HG03045 (cell line): ENCODE results near the gene MBD5.

ENCODE experiments used
- ATAC-seq: cut with Tn5 transposase; IDR thresholded peaks from one replicate; pipeline ENCODE4 v1.9.1; 2021; ENCODE audit warnings: mild to moderate bottlenecking, moderate library complexity; ENCODE audit not compliant: unreplicated experiment

MBD5 gene

DNA sequence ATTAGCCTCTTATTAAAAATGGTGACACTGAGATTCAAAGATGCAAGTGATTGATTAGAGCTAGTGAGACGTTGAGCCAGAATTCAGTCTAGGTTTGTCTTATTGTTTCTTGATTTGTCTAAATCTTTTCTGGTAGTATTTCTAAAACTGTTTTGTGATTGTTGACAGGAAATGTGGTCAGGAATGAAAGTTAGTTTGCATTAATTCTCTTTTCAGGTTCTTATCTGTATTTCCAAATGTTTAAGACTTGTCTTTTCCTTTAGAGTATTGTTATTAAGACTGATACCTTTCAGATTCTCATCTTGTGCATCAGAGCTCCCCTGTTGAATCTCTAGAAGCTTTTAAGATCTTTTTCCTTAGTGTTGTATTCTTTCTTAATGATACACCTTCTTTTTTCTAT is 89.3 kb downstream of the MBD5 start:
- ATAC-seq: no peak

DNA sequence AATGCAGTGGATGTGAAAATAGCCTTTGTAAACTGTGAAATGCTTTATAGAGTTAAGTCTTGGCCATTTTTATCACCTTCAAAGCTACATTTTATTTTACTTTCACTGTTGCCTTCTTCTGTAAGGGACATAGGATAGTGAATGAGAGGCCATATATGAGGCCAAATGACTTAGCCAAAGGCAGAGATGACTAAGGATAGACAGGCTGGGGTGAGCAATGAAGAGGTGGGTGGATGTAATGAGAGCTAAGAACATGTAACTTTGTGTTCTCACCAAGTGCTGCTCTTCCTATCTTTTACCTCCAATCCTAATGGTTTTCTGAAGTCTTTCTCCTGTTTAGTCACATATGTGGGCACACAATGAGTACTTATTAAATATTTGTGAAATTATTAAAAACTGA is 101.9 kb downstream of the MBD5 start:
- no peak for ATAC-seq

DNA sequence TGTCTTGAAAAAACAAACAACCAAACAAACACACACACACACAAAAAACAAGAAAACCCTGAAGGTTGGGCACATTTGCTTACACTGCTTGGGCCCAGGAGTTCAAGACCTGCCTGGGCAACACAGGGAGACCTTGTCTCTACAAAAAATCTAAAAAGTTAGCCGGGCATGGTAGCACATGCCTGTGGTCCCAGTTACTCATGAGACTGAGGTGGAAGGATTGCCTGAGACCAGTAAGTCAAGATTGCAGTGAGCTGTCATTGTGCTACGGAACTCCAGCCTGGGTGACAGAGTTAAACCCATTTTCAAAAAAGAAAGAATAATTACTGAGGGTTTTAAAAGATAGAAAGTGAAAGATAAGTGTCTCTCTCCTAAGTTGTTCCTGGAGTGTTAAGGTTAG is 103.4 kb downstream of the MBD5 start:
- no peak for ATAC-seq

DNA sequence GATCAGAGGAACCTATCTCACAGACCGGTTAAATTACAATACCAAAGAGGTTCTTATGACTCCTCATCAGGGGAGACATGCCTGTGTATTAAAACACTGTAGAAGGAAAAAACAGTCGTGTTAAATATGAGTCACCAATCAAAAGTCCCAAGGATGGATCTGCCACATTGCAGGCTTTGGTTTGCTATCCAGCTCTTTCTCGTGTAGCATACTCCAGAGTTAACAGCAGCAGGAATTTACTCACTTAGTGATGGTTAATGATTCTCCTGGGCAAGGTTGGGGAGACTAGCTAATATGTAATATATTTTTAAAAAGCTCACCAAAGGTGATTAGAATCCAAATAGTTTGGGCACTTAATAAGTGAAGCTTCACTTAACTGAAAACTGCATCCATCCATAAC is 109.7 kb downstream of the MBD5 start:
- no peak for ATAC-seq

DNA sequence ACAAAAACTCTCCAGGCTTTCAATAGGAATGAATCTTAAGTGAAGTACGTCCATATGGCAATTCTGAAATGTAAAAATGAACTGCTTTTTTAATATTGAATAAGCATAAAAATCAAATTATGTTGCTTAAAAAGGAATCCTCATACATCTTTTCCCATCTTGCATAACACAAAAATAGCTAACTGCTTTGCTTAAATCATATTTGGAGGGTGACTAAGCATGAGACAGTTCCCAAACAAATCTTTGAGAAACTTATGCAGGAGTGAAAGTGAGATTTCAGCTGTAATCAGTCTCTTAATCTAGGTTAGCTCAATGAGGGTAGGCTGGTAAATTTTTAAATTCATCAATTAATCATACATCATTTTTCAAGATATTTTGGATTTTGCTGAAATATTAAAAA is 111.5 kb downstream of the MBD5 start:
- no peak for ATAC-seq

DNA sequence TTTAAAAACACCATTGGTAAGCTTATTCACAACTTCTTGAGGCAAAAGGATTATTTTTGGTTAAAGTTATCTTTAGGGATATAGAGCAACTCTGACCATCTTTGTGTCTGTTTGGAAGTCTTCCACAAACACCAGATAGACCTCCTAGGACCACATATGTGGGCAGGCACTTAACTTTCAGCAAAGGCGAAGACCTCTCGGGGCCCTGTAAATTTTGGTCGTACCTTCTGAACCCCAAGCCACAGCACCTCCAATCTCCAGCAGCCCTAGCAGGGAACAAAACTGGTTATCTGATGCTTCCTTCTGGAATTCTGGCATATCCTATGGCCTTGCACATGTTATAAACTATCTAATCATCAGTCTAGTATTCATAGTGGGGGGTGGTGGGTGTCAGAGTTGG is 114.8 kb downstream of the MBD5 start:
- no peak for ATAC-seq

DNA sequence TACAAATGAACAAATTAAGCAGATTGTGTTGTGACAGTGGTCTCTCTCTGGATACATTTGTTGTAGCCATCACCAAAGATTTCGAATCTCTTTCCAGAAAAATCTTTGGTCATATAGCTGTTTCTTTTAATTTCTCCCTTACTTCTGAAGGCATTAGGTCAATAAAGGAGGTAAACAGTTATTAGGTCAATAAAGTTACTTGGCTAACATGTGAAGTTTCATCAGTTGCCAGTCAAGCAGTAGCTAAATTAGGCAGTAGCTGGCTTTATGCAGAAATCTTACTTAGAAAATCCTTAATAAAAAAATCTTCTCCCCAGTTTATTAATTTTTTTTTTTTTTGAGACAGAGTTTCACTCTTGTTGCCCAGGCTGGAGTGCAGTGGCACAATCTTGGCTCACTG is 115.5 kb downstream of the MBD5 start:
- ATAC-seq: no peak

DNA sequence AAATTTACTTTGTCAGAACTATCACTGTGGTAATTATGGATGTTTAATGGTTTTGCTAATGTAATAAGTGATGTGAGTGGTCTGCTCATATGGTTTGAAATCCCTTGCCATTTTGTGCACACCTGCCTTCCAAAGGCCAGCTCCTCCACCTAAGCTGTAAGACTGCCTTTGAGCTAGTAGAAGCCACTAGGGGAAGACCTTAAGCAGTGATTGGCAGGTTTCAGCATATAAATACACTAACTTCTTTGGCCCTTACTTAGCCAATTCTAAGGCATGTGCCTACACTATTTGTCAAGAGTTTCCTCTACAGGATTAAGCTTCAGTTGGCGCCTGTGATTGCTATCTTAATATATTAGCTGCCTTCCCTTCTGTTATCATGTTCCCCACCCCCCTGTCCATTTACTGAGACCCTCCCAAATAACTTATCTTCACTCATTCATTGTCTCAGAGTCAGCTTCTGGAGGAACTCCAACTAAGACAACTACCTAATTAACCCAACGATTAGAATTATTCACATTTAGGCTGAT is 141.1 kb downstream of the MBD5 start:
- no peak for ATAC-seq

DNA sequence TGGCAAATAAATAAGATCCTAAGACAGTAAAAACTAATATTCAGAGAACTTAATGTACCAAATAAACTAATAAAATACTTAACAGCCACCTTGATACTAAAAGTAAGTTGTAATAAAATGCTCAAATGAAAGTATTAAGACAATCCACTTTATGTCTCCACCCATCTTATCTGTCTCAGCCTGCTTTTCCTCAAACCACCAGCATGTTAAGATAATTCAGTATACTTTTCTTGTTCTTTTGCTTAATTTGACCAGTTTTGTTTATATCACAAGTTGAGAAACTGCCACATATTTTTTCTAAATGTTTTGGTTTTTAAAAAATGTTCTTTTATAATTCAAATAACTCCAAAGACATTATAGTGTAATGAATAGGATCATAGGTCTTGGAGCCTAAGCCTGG is 142.0 kb downstream of the MBD5 start:
- no peak for ATAC-seq

DNA sequence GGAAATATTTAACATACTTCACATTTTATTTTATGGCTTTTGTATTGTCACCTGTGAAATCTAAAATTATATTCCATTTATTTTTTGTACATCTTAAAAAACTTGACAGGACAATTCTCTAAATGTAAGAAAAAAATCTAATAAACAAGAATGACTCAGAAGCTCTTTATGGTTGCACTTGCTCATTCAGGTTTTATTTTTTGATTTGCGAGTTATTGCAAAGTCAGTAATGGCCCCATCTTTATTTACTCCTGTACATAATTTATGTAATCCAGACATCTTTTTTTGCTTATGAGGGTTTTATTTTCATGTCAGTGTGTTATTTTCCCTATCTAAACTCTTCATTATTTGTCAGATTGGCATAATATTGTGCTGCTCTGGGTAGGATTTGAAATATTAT is 145.1 kb downstream of the MBD5 start:
- ATAC-seq: no peak

DNA sequence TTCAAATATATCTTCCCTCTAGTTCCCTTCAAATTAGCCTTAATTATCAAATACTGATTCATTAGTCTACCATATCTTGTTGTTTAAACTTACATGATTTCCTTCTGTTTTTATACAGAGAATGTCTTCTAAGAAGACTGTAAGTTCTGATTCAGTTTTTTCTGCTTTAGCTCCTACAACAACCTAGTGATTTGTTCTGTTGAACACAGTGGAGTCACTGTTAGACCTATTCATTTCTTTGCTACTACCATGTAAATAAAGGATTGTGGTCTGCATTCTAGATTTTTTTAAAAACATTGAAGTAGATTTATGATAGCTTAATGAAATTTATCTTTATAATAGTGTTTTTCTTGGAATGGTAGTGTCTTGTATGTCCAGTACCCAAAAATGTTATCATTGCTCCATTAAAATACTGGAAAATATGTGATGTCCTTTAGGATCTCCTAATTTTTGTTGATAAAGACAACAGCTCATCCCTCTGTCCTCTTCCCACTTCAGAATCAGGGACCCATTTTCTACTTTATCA is 146.4 kb downstream of the MBD5 start:
- no peak for ATAC-seq

DNA sequence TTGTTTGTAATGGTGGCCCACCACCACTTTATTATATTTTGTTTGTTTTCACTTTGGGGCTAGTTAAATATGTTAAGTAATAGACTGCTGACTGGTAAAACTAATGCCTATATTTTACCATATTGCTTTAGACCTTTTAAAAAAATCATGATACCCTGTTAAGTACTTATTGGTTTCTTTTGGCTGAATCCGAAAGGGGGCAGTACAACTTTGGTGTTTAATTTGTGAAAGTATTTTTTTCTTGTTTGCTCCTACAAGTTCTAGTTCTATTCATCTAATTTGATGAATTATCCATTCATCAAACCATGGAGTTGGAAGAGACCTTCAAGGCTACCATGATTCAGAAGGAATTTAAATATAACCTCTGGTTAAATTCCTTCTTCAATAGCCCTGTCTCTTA is 147.0 kb downstream of the MBD5 start:
- ATAC-seq: no peak

DNA sequence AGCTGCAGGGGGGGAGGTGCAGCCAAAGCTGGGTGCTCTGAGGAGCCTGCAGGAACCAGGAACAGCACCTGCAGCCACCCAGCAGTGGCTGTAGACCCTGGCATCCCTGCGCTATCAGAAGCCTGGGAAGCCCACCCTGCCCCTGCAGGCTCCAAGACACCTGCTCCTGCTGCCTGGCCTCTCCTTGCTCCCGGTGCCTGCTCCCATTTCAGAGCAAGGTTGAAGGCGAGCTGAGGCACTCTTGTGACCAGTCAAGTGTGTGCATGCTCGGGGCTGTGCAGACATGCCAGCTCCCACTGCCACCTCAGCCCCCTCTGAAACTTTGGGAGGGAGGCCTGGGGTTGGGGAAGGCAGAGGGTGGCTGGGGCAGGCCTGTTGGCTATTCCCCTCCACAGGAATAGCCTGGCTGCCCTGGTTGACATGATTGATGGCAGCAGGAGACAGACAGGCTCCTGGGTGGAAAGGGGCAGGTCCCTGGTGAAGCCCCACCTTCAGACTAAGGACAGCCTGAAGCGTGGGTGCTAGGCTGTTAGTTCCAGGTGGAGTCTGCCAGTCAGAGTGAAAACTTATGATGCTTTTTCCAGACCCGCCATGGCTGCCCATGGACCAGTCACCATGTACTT is 151.4 kb downstream of the MBD5 start:
- ATAC-seq: no peak

DNA sequence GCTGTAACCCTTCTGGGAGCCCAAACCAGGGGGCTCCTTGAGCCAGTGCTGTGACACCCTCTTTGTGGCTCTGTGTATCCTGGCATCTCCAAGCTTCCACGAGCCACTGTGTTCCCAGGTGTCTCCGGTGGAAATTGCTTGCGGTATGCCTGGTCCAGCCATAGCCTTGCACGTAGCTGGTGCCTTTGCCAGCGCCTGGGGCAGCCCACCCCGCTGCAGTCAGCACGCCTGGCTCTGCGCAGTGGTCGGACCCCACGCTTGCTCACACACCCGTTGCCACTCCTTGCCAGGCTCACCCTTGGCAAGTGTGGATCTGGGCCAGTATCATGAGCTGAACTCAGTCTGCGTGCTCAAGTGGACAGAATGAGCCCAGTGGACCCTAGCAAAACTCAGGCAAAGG is 152.3 kb downstream of the MBD5 start:
- ATAC-seq: no peak

DNA sequence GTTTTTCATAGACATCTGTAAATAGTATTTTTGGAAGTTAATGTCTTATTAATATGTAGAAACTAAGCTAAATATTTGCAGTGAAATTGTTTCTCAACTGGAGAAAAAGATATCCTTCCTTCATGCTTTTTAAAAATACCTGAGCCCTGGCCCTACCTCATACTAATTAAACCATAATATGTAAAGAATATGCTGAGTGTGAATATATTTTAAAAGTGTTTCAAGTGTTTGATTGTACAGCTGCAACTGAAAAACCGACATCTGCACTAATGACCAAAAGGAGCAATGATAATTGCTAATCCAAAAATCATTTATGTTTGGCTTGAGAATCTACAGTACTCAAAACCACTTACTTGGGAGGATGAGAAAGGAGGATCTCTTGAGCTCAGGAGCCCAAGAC is 156.7 kb downstream of the MBD5 start:
- no peak for ATAC-seq

DNA sequence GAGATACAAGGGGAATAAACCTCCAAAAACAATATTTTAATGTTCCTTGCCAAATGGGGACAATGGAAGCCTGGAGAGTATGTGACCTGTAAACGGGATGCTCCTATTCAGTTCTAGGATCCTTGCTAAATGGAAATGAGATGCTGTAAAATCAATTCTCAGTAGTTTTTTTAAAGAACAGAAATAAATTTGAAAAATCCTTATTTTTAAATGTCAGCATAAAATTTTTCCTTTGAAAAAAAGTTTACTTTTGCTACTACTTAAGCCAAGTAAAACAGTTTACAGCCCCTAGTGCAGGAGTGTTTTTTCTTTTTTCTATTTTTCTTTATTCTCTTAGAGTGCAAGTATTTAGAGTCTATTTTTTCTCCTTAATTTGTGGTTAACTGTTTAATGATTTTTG is 158.8 kb downstream of the MBD5 start:
- ATAC-seq: no peak

DNA sequence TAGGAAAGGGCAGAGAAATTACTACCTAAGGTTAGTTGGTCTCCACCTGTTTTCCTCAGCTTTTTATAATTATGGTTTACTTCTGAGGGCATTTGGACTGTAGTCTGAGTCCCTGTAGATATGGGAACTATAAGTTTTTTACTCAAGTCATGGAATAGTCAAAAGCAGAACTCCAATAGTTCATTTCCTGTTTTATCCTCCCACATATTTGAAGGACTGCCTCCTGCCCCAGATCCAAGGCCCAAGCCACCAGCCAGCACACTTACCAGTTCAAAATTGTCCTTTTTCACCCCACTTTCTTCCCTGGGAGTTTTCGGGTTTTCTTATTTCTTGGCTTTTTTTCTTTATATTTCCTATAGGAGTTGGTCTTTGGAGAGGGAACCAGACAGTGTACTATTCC is 164.1 kb downstream of the MBD5 start:
- no peak for ATAC-seq

DNA sequence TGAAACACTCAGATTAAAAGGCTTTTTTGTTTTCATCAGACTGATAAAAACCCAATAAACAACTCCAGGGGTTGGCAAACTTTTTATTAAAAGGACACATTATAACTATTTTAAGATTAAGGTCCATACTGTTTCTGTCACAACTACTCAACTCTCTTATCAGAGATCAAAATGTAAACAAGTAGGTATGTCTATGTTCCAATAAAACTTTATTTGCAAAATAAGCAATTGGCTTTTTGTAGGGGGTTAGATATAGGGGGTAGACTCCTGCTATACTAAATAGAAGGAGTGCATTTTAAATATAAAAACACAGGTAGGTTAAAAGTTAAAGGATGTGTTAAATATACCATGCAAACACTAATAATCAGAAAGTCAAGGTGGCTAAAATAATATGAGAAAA is 174.0 kb downstream of the MBD5 start:
- no peak for ATAC-seq

DNA sequence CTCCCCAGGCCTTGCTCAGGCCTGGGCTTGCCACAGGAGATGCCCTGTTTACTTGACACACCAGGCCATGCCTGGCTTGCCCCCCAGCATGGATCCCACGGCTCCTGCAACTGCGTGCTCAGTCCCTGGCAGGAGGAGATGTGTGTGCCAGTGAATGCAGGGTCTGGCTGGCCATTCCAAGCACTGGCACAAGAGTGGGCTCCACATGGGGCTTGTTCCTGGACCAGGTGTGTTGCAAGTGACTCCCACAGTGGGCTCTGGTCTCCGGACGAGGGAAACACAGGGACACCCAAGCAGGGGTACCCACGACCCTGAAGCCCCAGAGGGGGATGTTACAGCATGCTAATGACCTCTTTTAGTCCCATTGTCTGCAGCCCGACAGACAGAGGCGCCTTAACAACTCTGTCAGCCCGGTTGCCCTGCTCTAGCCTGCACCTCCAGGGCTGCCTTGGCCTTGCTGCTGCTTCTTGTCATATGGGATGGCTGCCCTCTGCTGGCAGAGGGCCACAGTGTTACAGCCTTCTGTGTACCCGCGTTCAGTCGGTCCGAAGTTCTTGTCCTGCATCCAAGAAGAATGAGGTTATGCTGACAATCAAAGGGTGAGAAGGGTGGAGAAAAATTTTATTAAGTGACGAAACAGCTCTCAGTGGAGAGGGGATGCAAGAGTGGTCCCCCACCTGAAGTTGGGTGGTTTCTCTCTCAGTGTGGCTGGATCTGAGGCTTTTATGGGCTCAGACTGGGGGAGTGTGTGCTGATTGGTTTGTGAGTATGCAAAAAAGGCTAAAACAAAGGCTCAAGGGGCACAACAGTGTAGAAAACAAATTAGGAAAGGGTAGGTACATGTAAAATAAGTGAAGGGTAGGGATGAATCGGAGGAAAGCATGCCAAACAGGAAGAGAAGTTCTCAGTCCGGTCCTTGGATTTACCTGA is 180.4 kb downstream of the MBD5 start:
- ATAC-seq: no peak

DNA sequence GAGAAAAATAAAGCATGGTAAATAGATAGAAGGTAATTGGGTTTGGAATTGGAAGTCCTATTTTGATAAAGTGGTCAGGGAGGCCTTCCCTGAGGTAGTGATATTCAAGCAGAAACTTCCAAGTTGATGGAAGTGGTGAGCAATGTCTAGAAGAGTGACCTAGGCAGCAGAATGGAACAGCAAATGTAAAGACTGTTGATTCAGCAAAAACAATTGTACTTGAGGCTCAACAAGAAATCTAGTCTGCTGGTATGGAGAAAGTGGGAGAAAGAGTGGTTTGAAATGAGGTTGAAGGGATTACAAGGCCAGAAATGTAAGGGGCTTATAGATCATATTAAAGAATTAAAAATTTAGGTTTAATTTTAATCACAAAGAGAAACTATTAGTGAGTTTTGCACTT is 181.3 kb downstream of the MBD5 start:
- no peak for ATAC-seq

DNA sequence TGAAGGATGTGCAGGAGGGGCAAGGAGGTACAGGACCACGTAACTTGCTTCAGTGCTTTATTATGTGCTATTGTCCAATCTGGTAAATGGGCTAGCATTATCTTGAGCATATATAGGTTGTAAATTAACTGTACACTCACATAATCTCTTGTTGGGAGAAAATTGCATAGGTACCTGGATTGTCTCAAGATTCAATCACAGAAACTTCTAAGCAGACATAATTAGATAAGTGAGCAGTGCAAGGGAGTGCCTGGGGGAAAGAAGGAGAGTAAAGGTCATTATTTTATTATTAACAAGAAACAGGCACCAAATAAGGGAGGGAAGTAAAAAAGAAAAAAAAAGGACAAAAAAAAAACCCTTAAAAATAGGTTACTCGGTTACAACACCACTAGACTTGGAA is 186.2 kb downstream of the MBD5 start:
- ATAC-seq: no peak

DNA sequence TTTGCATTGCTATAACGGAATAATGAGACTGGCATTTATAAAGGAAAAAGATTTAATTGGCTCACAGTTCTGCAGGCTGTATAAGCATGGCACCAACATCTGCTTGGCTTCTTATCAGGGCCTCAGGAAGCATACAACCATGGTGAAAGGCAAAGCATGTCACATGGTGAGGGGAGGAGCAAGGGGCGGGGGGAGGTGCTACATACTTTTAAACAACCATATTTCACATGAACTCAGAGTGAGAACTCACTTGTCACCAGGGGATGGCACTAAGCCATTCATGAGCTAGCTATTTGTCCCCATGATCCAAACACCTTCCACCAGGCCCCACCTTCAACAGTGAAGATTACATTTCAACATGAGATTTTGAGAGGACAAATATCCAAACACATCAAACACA is 188.7 kb downstream of the MBD5 start:
- no peak for ATAC-seq
